Measurements from ENCODE around the gene OBP2A.

- TF ChIP-seq EZH2 (IDR thresholded peaks at IDR 0.05; ENCODE audit: low read length), result no peak
- TF ChIP-seq, protein P1, sequence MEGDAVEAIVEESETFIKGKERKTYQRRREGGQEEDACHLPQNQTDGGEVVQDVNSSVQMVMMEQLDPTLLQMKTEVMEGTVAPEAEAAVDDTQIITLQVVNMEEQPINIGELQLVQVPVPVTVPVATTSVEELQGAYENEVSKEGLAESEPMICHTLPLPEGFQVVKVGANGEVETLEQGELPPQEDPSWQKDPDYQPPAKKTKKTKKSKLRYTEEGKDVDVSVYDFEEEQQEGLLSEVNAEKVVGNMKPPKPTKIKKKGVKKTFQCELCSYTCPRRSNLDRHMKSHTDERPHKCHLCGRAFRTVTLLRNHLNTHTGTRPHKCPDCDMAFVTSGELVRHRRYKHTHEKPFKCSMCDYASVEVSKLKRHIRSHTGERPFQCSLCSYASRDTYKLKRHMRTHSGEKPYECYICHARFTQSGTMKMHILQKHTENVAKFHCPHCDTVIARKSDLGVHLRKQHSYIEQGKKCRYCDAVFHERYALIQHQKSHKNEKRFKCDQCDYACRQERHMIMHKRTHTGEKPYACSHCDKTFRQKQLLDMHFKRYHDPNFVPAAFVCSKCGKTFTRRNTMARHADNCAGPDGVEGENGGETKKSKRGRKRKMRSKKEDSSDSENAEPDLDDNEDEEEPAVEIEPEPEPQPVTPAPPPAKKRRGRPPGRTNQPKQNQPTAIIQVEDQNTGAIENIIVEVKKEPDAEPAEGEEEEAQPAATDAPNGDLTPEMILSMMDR (optimal IDR thresholded peaks at IDR 0.05 in 1 of 3, IDR thresholded peaks at IDR 0.05 in 1 of 3, conservative IDR thresholded peaks at IDR 0.05 in 1 of 3; ENCODE audit: extremely low read depth in 1 of 3, insufficient read depth in 2 of 3, low read length in 3 of 3), result no peak
Measured at GRCh38 chr9:135588886-135589595, 43.1 kb downstream of the OBP2A start.
